Caki2 (cell line): Measurements from ENCODE around the gene LHX1. TPM values are rescaled to one million over a fixed set of nuclear protein-coding genes. Genes with fewer than 3 reads are reported as not detected.

Source experiments
- DNase-seq: peaks from one replicate; pipeline ENCODE4 v3.0.0-alpha.2; 2015; ENCODE audit warnings: low read depth
- in situ Hi-C: cut with HindIII; loops from 2 replicates; pipeline ENCODE4 v1.10.0; 2016; ENCODE audit warnings: low sequenced_read_pairs, low pct_unique_long_range_greater_than_20kb, mixed read lengths
- total RNA-seq: library from RNA; depleted of rRNA; stranded (reverse); fragments of >200 nt; shearing (Covaris generic); gene quantifications from 2 replicates; pipeline ENCODE4 v1.2.3, GENCODE V29; 2014; ENCODE audit warnings: low replicate concordance

The LHX1 gene
- total RNA-seq, 1 experiment from 2014 or later: 4.0 TPM

DNA sequence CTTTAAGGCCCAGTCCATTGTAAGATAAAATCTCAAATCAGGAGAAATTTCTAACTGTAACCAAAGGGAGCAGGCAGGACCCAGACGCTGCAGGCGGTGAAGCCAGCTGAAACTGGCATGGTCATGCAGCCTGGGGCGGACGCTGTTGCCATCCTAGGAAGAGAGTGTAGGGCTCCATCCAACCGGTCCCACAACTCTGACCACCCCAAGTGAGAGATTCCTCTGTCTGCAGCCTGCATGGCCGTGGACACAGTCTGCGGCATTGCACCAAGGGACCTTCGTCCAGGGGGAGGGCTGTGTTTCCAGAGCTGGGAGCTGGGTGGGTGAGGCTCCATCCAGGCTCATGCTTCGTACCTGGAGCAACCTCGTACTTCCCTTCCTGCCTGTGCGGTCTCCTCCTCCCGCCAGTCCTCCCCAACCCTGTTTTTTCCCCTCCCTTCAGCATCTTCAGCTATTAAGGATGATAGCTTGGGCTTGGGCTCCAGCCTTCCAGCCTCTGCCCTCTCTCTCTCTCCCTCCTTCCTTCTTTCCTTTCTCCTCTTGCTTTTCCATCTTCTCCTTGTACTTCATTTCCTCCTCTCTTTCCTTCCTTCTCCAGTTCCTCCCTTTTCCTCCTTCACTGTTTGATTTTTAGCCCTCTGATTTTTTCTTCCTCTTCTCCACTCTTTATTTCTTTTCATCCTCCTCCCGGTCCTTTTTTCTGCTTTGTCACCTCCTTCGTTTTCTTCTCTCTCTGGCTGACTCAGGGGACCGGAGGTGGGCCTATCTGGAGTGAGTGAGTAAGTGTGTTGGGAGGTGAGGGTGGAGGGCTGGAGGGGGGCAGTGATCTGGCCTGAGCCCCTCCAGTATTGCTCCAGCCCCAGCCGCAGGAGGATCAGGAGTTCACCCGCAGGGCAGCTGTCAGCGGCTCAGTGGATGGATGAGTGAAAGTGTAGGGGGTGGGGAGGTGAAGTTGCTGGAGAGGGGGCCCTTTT lies 17.0 kb upstream of the LHX1 start:
- DNase-seq: peak; percentile 98
- in situ Hi-C loops: no loop called here

DNA sequence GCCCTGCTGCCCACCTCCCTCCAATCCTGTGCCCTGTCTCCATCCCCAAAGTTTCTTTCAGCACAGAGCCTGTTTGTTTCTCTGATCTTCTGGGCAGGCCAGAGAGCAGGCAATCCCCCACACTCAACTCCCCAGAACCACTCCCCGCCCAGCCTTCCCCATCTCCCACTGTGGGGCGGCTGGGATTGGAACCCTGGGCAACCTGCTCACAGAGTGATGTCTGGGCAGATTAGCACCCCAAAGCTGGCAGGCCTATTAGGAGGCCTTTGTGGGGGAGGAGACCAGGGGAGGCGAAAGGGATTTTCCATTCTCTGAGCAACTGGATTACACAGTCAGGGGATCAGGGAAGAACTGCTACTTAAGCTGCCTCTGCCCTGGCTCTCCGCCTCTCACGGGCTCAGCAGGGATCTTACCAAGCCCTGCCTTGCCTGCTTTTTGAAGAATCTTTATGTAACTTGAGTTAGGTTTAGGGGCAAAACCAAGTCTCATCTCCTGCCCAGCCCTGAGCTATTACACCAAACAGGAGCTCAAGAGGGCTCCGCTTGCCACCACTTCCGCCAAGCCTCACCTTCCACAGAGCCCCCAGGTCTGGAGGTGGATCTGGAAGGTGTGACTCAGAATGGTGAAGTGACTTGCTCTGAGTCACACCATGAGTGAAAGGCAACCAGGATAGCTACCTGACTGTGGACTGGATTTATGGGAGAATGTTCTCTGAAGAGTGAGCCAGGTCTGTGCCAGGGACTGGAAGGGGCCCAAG lies 16.0 kb upstream of the LHX1 start:
- peak; percentile 96 for DNase-seq
- in situ Hi-C loops: no loop called here

DNA sequence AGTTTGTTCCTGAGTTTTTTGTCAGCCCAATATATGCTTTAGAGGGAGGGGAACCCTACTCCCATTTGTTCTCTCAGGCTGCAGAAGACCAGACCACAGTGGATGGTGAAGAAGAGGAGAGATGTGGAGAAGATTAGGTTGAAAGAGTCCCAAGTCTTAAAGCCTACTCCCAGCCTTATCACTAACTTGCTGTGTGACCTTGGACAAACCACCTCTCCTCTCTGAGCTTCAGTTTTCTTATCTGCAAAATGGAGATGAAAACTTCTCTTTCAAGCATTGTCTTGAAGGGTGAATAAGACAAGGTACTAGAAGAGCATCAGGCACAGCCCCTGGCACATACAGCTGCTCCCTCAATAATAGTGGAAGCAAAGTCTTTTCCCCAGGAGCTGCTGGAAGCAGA lies 15.1 kb upstream of the LHX1 start:
- in situ Hi-C loops: no loop called here
- DNase-seq: no peak

DNA sequence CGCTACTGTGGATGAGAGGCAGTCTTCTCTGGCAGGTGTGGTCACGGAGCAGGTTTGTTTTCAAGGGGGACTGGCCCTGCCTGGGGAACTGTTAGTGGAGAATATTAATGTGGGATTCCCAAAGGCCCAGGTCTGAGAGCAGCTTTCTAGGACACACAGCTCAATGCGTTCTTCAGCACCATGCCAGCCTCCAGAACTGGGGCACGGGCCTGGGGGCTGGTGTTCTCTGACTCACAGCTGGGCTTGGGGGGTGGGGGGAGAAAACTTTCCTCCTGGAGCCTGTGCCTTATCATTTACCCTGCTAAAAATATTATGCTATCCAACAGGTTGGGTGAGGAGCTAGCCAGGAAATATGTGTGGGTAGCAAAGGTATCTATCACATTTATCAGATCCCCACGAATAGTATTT lies 13.5 kb upstream of the LHX1 start:
- no peak for DNase-seq
- in situ Hi-C loops: no loop called here

DNA sequence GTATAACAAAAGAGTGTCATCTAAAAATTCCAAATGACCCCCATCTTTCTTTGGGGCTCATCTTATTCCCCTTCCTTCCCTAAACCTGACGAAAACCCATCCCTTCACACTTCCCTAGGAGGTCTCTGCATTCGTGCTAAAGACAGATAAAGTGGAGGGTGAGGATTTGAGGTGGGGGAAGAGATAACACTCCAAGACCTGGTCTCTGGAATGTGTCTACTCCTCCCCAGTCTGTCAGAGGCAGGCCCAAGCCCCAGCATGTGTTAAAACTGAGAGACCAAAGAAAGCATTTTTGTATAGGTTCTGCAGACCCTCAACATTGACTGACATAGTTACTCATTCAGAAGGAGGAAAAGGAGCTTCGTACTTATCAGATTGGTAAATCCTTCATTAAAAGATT lies 11.0 kb upstream of the LHX1 start:
- DNase-seq: no peak
- in situ Hi-C loops: no loop called here

DNA sequence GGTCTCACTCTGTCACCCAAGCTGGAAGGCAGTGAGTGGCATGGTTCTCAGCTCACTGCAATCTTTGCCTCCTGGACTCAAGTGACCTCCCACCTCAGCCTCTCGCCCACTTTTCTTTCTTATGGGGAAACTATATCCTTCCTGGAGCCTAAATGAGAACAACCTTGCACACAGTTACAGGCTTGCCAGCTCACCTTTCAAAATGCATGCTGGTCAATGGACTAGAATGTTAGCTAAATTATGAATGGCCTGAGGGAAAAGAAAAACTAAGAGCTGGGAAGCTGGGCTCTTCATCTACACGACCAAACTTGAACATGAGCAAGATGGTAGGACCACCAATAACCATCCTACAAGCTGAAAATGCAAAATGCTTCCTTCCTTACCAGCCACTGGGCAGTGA lies 10.6 kb upstream of the LHX1 start:
- no peak for DNase-seq
- in situ Hi-C loops: no loop called here

DNA sequence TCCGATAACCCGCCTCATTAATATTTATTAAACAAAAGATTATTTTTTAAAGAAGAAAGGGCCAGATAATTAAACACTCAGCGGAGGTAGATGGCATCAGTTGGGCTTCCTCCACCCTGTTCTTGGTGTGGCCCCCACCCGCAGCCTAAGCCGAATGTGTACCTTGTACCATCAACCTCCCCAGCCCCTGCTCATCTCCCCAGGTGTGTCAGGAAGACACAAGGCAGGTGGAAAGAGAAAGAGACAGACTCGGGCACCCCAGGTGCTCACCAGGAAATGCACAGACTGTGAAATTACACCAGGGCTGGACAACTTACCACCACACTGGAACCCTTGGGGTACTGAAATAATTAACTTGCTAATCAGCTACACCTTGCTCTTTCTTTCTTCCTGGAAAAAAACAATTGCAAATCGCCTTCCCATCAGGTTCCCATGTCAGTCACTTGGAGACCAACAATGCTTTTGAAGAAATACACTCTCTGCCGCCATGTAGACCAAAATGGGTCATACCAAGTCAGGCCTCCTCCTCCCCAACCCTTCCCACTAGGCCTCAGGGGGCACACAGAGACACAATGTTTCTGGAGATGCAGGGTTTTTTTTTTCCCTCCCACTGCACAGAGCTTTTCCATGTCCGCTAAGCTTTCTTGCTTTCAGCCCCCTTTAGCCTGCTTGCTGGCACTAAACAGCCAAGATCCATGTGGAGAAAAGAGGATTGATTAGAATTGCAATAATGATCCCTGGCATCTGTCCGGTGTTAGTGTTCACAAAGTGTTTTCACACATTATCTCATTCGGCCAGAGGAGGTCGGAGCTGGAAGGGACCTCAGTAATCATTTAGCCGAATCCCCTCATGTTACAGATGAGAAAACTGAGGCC lies 8.6 kb upstream of the LHX1 start:
- no peak for DNase-seq
- in situ Hi-C loops: no loop called here

DNA sequence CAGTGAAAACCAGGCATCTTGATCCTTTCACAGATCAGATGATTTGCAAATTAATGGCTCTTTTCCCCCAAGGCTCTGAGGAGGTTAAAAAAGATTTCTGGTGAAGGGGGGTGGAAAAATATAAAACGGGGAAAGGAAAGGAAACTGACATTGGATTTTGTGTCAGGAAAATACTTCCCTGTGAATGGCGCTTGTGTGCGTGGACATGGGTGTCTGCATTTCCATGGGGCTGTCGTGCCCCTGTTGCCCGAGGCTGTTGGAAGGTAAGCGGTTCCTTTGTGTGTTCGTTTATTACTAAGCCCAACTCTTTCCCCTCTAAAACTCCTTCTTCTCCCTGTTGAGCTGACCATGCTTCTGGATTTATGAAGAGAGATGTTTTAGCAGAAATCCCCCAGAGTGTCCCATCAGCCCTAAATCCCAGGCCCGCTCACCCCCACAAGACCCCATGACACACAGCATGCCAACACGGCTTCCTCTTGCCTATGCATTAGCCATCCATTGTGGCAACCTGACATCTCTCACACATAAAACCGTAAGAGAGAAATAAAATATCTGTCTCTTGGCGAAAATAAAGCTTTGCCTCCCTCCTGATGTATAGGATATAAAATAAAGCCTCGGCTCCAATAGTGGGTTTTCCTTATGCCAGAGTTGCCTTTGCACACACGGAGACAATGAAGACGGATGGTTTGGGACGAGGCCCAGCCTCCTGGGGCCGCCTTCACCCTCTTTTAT lies 7.3 kb upstream of the LHX1 start:
- DNase-seq: no peak
- in situ Hi-C loops: no loop called here

DNA sequence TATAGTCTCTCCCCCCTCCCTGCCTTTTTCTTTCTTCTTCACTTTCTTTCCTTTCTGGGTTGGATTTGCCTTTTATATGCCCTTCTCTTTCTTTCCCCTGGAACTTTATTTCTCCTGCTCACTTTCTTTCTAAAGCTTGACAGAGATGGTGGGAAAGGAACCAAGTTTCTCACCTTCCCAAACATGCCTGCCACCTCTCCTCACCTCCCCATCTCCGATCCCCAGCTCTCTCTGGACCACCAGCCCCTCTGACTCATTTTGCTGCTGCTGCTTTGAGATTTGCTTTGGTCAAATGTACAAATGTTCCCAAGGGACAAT lies 6.7 kb upstream of the LHX1 start:
- in situ Hi-C loops: no loop called here
- no peak for DNase-seq

DNA sequence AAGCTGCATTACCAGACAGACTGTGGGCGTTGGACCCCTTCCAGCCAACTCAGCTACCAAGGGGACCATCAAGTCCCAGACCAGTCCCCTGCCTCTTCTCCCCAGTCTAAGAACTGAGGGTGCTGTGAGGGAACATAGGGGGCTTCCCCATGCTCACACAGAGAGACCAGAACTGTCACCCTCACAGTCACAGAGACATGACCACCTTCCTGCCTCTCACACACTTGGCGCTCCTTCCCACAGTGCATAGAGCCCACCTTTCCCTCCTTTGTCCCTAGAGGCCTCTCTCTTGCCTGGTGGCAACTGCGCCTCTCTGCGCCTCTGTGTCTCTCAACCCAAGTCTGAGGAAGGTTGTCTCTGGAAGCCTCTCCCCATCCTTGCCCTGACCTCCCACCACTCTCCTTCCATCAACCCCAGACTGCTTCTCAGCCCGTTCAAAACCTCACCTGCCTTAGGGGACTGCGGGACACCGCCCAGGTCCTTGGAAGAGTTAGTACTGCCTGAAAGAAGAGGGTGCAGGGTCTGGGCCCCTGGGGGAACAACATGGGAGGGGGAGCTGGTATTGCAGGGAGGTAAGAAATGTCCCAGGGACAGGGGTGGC lies 6.1 kb upstream of the LHX1 start:
- no peak for DNase-seq
- in situ Hi-C loops: no loop called here

DNA sequence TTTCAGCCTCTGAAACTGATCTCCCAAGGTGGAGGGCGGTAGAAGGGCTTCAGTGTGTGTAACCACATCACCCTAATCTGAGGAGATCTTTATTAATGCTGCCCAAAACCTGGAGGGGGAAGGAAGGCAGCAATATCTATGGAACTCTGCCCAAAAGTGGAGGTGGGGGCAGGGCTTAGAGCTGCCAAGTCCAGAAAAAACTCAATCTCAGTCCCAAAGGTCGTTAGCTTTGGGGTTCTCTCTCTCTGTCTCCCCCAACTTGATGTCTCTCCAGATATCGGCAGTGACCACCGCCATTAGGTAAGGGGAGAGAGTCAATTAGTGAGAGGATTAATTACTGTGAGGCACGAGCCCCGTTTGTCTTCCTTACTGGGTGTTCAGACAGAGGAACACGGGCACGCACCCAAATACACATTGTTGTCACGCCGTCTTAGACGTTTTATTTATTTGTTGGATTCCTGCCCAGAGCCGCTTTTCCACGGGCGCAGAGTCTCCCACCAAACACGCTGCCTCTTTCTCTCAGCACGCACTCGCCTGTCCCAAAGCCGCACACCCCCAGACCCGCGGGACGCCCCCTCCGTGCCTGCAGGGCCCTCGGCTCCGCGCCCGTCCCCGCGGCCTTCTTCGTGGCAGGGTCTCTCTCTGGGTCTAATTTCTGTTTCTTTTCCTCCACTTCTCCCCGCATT lies 5.4 kb upstream of the LHX1 start:
- in situ Hi-C loops: no loop called here
- DNase-seq: no peak

DNA sequence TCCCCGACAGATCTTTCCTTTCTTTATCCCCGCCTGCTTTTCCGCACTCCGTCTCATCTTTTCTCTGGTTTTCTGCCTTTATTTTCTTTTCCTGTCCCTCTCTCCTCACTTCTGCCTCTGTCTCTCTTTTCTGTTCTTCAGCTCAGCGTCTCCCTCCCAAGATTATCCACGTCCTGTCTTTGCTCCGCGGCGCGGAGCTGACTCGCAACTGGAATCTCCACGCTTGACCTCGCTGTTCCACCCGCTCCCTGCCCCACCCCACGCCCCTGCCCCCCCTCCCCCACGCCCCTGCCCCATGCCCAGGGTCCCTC lies 4.9 kb upstream of the LHX1 start:
- in situ Hi-C loops: no loop called here
- DNase-seq: no peak

DNA sequence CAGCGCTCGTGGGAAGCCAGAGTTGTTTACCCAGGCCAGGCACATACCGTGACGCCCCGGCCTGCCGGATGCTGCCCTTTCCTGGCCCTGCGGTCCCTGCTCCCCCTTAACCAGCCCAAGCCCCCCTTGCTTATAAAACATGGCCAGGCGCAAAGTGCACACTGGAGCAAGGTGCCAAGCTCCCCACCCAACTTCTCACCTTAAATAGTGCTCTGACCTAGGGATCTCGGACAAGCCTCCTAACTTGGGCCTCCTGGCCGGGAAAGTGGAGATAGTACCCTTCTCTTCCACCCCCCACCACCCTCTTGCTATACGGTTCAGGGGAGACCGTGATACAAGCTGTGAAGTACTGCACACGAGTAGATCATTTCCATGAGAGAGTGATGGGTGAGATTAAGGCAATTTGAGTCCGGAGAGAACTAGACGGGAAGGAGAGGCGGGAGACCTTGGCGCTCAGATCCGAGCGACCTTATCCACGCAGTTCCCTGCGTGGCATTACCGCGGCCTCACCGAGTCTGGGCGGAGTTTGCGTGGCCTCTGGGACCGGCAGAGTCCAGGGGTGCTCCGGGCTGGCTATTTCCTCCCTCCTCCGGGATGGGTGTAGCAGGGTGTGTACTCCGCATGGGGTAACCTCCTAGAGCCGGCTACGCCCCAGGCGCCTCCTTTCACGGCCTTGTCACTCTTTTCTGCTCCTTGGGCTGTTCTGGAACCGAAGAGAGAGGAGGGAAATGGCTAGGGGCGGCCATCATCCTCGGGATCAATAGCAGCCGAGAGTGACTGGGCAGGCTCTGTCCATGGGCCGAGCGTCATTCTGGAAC lies 4.4 kb upstream of the LHX1 start:
- in situ Hi-C loops: no loop called here
- DNase-seq: no peak

DNA sequence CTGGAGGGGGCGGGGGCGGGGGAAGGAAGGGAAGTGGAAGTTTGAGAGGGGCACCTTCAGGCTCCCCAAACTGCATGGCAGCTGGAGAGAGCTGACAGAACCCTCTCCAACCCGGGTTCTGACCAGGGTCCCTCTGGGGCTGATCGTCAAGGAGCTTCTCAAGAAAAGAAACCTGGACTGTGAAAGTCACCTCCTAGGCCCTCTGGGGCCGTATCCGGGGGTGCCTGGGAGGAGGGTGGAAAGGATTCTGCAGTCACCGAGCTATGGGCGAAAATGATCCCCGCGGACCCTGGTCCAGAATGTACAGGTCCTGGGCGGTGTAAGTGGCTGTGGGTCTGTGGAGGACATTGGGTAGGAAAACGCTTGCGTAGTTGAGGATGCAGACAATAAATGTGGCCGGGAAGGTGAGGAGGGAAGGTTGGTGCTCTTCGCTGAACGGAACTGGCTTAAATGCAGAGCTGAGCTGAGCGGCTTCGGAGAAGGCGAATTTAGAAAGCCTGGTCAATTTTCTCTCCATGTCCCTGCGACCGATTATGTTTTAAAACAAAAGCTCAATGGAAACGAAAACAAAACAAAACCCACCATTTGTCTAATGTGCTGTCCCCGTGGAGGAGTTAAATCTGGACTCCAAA lies 3.6 kb upstream of the LHX1 start:
- no peak for DNase-seq
- in situ Hi-C loops: no loop called here

DNA sequence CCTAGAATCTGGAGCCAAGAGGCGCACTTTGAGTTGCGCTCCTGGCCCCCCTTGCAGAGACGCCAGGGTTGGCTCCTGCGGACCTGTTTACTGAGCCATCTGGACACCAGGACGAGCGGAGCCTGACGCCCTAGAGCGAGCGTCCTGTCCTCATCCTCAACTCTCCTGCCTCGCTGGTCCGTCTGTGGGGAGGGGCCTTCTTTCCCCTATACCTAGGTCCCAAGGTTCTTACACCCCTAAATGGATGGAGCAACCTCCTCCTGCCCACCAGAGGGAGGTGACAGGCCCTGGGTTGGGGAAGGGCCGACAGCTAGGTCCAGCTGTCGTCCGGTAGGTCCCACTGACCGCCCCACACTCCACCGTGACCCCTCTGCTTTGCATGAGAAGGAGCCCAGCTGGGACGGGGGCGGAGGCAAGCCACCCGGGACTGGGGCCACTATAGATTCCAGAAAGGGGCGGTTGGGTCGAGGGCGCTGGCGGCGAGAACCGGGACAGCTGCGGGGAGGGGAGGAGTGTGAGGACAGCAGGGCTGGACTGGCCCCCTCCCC lies 3.1 kb upstream of the LHX1 start:
- in situ Hi-C loops: no loop called here
- DNase-seq: no peak
